Measurements from ENCODE around the gene EAF1. TPM values are rescaled to one million over a fixed set of nuclear protein-coding genes. Genes with fewer than 3 reads are reported as not detected.

The EAF1 gene
- total RNA-seq = 37.6 and 44.8 TPM in 2 replicates

GRCh38 chr3:15427182-15427880, at the start of gene EAF1, which contains the start of gene METTL6:
TSS of gene EAF1 (plus strand) at chr3:15427598. CDS start at chr3:15427780, 182 bp downstream.
TSS of gene METTL6 (minus strand) at chr3:15427544. CDS start at chr3:15426511, 1,033 bp downstream.

Other genes starting within 250 kb of the EAF1 start
- gene CAPN7, start 221.4 kb upstream of the EAF1 start, total RNA-seq = 42.6 and 52.1 TPM in 2 replicates
- gene SH3BP5, start 95.0 kb upstream of the EAF1 start, total RNA-seq = 4.5 and 7.2 TPM in 2 replicates
- 26.7 and 33.0 TPM in 2 replicates for gene METTL6, start 54 bp upstream of the EAF1 start, total RNA-seq
- under 0.01 TPM in 2 replicates for gene COLQ, start 94.1 kb downstream of the EAF1 start, total RNA-seq
- gene HACL1, start 174.0 kb downstream of the EAF1 start, total RNA-seq = 18.3 and 21.9 TPM in 2 replicates
- 14.7 and 16.4 TPM in 2 replicates for gene BTD, start 174.1 kb downstream of the EAF1 start, total RNA-seq